Activated T-cell treated with anti-CD3 and anti-CD28 coated beads for 24 hours (primary cell): Measurements from ENCODE around the gene RAD51AP1.
"Not testable (repeated sequence)": the region's sequence is repeated elsewhere in the genome, so short reads cannot be mapped to it uniquely, and the experiment has no call there.

Experiments used
- DNase-seq: peaks from one replicate; pipeline ENCODE4 v3.0.0-alpha.2; 2020; ENCODE audit warnings: low read depth

Gene RAD51AP1

GRCh38 chr12:4538207-4539160, at the start of gene RAD51AP1:
Gene RAD51AP1 (plus strand): TSS chr12:4538890. CDS start chr12:4538940, 50 bp downstream.
- peak; percentile 93 for DNase-seq

DNA sequence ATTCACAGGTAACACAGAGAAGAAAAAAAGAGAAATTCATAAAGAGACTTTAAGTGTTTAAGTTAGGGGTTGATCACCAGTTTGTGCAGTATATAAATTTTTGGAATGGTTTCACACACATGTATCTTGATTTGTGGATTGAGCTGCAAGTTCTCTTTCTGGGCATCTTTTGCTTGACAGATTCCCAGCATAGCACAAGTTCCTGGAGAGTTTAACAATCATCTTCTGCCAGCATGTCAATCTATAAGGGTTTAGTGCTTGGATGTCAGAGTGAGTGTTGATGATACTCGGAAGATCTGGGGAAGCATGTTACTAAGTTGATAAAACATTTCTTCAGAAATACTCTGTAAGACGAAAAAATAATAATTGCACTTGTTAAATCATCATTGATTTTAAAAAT, 49.1 kb upstream of the RAD51AP1 start:
- no peak for DNase-seq

DNA sequence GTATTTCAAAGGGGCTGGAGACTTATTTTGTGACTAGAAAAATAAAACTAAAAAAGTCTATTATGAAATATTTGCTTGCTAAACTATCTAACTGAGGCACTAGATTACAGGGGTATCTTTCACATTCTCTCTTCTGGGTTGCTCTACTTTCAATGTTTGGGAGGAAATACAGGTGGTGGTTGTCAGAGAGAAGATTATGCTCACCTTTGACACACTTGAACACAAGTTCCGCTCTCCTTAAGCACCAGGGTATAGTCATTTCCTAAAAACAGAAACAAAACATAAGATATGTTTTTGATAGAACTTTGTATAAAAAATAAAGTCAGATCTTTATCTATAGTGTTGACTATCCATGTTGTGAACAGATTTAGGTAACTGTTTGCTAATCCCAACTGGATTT, 47.7 kb upstream of the RAD51AP1 start:
- DNase-seq: no peak

- no peak for DNase-seq
These were observed 42.4 kb upstream of the RAD51AP1 start for GRCh38 chr12:4496145-4496838.

GRCh38 chr12:4499186-4499585, 39.5 kb upstream of the RAD51AP1 start:
- DNase-seq: no peak

DNA sequence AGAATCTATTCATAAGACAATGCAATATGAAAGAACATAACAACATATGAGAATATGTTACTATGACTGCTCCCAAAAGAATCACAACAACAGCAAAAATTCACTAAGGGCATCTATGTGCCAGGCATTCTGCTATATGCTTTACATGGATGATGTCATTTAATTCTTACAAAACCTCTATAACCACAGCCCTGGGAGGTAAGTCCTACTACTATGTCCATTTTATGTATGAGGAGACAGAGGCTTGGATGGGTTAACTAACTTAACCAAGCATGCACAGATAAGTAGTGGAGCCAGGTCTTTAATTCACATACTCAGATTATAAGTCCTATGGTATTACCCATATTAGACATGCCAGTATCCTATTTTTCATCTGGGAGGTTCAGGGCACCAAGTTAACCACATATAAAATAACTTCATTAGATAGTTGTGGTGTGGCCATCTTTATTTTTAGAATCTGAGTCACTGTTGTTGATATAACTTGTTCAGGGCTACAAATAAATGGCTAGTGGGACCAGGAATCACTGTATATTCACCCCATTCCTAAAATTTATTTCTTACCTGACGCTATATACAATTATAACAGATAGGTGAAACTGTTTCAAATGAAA, 33.2 kb upstream of the RAD51AP1 start:
- no peak for DNase-seq

DNA sequence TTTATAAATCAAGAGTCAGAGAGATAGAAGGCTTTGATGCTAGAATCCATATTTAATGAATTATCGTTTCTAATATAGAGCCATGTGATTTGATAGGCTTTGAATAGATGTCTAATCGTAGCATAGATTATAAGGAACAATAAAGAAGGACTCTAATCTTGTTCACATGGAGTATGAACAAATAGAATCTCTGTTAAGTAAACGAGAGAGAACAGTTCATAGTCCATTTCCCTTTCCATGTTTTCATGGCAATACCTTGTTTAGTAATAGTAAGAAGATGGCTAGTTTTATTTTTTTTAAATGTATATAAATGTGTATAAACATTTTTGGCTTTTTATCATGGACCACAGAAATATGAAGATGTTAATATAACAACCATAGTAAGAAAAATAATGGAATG, 32.3 kb upstream of the RAD51AP1 start:
- no peak for DNase-seq

DNA sequence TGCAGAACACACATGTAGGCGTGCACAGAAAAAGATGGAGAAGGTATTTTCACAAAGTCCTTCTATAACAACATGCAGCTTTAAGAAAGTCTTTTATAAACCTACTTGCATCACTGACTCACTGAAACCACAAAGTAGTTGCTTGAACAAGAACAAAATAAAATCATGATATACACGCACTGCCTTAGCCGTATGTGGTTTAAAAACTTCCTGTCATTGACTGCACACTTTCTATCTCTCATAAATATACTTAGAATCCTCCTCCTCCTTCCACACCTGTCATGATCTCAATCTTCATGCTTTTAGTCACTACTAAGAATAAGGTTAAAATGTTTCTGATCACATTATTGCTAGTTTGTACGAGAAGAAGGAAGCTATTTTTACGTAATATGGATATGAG, 31.8 kb upstream of the RAD51AP1 start:
- peak; percentile 11 for DNase-seq

DNA sequence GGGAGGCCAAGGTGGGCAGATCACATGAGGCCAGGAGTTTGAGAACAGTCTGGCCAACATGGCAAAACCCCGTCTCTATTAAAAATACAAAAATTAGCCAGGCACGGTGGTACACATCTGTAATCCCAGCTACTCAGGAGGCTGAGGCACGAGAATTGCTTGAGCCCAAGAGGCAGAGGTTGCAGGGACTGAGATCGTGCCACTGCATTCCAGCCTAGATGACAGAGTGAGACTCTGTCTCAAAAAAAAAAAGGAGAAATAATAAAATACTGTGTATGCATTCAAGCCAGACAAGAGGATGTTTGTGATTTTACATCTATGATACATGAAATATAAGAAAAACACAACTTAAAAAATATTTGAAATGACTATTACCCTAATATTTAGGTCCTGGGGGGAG, 30.2 kb upstream of the RAD51AP1 start:
- not testable (repeated sequence) for DNase-seq

DNA sequence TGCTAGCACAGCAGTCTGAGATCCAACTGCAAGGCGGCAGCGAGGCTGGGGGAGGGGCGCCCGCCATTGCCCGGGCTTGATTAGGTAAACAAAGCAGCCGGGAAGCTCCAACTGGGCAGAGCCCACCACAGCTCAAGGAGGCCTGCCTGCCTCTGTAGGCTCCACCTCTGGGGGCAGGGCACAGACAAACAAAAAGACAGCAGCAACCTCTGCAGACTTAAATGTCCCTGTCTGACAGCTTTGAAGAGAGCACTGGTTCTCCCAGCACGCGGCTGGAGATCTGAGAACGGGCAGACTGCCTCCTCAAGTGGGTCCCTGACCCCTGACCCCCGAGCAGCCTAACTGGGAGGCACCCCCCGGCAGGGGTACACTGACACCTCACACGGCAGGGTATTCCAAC, 29.4 kb upstream of the RAD51AP1 start:
- not testable (repeated sequence) for DNase-seq

- no peak for DNase-seq
These were observed 20.5 kb upstream of the RAD51AP1 start for GRCh38 chr12:4518106-4518728.

- not testable (repeated sequence) for DNase-seq
These were observed 15.2 kb upstream of the RAD51AP1 start for GRCh38 chr12:4523443-4523842.

- no peak for DNase-seq
These were observed 11.7 kb upstream of the RAD51AP1 start for GRCh38 chr12:4526923-4527546.

GRCh38 chr12:4530160-4530559, 8.5 kb upstream of the RAD51AP1 start:
- DNase-seq: no peak

- DNase-seq: no peak
These were observed 7.6 kb upstream of the RAD51AP1 start for GRCh38 chr12:4530982-4531586.

GRCh38 chr12:4535092-4535491, 3.6 kb upstream of the RAD51AP1 start:
- DNase-seq: no peak

GRCh38 chr12:4535871-4536270, 2.8 kb upstream of the RAD51AP1 start:
- DNase-seq: no peak

DNA sequence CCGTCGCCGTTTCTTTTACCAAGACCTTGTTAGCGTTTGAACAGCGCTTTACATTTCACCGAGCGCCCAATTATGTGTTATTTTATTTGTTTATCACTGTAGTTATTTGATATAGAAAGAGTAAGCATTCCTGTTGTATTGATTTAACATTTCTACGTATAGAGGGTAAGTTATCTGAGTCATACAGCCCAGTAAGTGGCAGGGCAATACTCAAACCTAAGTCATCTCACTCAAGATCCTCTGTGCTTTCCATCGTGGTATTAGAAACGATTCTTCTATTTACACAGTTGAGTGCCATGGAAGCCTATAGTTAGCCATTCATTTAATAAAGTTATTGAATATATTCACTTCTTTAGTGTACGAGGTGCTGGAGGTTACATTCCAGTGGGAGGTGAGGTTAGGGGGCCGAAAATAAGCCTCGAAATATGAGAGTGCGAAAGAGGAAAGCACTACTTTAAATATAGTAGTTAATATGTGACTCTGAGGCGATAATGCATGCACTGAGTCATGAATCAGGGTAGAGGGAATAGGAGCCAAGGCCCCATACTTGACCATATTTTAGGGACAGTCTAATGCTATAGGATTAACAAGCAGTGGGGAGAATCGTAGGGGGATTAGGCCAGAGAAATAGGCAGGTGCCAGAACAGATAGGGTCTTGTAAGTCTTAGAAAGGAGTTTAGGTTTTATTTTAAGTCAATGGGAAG, 629 bp downstream of the RAD51AP1 start:
- no peak for DNase-seq

- no peak for DNase-seq
These were observed 1.5 kb downstream of the RAD51AP1 start for GRCh38 chr12:4540170-4540569.

DNA sequence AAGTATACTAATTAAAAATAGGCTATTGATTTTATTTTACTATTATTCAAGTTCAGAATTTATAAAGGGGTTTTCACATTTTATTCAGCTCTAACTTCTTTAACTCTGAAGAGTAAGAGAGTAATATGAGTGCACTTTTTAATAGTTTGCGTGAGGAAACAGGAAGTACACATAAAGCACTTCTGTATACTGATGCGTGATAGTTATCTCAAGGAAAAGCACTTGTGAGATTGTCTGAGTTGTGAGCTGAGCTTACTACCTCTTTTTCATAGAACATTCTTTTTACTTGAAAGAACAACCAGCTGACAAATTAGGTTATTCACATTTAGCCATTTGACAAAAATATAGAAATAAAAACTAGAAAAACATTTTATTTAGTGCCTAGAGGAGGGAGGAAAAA, 1.9 kb downstream of the RAD51AP1 start:
- no peak for DNase-seq

DNA sequence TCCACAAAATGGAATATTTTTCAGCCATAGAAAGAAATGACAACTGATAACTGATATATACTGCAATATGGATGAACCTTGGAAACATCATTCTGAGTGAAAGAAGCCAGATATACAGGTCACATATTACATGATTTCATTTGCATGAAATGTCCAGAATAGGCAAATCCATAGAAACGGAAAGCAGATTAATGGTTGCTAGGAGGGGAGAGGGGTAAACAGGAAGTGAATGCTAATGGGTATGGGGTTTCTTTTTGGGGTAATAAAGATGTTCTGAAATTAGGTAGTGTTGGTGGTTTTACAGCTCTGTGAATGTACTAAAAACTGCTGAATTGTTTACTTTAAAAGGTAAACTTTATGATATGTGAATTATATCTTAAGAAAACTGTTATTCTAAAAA, 6.5 kb downstream of the RAD51AP1 start:
- no peak for DNase-seq
